ENCODE data around the gene REN.

DNA sequence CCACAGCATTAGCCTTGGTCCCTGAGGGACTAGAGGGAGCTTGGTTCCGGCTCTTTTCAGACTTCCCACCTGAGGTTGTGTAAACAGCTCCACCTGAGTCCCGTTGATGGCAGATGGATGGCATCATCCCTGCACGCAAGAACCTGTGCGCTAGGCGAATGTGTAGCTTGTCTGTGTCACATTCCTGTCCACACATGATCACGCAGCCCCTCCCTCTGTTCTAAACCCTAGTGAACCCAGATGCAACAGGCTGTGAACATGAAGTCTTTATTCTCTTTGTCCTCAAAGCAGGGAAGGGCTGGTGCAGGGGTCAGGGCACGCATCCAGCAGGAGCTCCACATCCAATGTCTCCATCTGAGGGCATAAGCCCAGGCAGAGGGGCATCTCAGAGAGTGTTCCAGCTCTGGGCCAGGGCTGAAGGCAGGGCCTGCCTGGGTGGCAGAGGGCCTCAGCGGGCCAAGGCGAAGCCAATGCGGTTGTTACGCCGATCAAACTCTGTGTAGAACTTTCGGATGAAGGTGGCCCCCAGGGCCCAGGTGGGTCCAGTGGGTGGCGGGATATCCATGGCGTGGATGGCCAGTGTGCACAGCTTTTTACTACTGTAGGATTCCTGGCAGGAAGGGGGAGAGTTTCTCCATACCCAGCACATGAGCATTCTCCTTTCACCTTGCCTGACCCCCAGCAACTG, 11.4 kb downstream of the REN start:
- TF ChIP-seq POLR2A (IDR thresholded peaks at IDR 0.05; ENCODE audit: low read depth, low read length): no peak
- TF ChIP-seq TAF1 (IDR thresholded peaks at IDR 0.05; ENCODE audit: low read depth, low read length): no peak
- no peak for TF ChIP-seq POLR2AphosphoS5 (IDR thresholded peaks at IDR 0.05; ENCODE audit: low read depth, low read length)
- no peak for TF ChIP-seq SPI1 (IDR thresholded peaks at IDR 0.05; ENCODE audit: low read depth, low read length)

All from GM12891 (cell line).